Activated naive CD4-positive, alpha-beta T cell treated with anti-CD3 and anti-CD28 coated beads for 36 hours (primary cell): ENCODE measurements around the gene TAPBP. TPM values are rescaled to one million over a fixed set of nuclear protein-coding genes. Genes with fewer than 3 reads are reported as not detected.
"Not testable (repeated sequence)": the region's sequence is repeated elsewhere in the genome, so short reads cannot be mapped to it uniquely, and the experiment has no call there.

Experiments
- CTCF ChIA-PET: fragments of 350-600 bp; sonication (Branson Sonifier 250); formaldehyde crosslinking; loops from one replicate; lab custom pipeline; 2021; ENCODE audit warnings: antibody characterized with exemption; lab: Charles Lee
- DNase-seq: peaks from one replicate; pipeline ENCODE4 v3.0.0-alpha.2; 2020
- H3K27ac Mint-ChIP-seq: one replicate; pipeline ENCODE4 v1.8.0; 2021; ENCODE audit warnings: mild to moderate bottlenecking, mixed read lengths
- H3K27me3 Mint-ChIP-seq: one replicate; pipeline ENCODE4 v1.8.0; 2021; ENCODE audit warnings: low read depth, mixed read lengths
- H3K36me3 Mint-ChIP-seq: one replicate; pipeline ENCODE4 v1.8.0; 2021; ENCODE audit warnings: low read depth, mixed read lengths
- H3K4me1 Mint-ChIP-seq: one replicate; pipeline ENCODE4 v1.8.0; 2021; ENCODE audit warnings: low read depth, mixed read lengths
- H3K4me3 Mint-ChIP-seq: one replicate; pipeline ENCODE4 v1.8.0; 2021; ENCODE audit warnings: mild to moderate bottlenecking, moderate library complexity, mixed read lengths
- H3K9me3 Mint-ChIP-seq: one replicate; pipeline ENCODE4 v1.8.0; 2021; ENCODE audit warnings: mixed read lengths
- intact Hi-C: fragments of 100-400 bp; cut with micrococcal nuclease; formaldehyde crosslinking; loops from one replicate; pipeline ENCODE4 v1.15.1; 2023
- total RNA-seq, 2 experiments: library from RNA; stranded (reverse); gene quantifications; one replicate each; pipeline ENCODE4 v1.2.3, GENCODE V29; 2021

The TAPBP gene
- total RNA-seq, 2 experiments from 2014 or later = 184 TPM

DNA sequence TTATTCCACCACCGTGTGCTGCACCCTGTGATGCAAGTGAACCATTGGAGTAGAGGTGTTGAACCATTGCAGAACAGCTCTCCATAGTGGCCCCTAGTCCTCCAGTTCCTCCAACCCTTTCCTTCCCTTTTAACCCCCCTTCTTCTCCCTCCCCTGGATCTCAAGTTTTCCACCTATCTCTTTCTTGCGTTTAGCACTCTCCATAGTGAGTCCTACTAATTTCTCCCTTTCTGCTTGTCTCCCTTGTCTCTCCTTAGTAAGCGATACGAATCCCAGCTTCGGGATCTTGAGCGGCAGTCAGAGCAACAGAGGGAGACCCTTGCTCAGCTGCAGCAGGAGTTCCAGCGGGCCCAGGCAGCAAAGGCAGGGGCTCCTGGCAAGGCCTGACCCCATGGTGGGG lies 23.4 kb downstream of the TAPBP start:
- Mint-ChIP-seq H3K36me3 (peaks cover 16% of the 10 kb centered on the region), H3K27ac (peak overlapping the region; percentile 91), H3K4me3 (peak overlapping the region; percentile 99), H3K4me1 (peaks cover 40% of the 10 kb centered on the region), H3K9me3 (no peaks in the 10 kb centered on the region), H3K27me3 (no peaks in the 10 kb centered on the region)
- CTCF ChIA-PET = interaction anchor here (0.9 to 2.7 kb wide), 5 partner anchors 10 to 53 kb away, joined by 3 to 11 read pairs (median 3); partner anchors contain the start of gene B3GALT4
- DNase-seq = no peak
- intact Hi-C loops = no loop called here

DNA sequence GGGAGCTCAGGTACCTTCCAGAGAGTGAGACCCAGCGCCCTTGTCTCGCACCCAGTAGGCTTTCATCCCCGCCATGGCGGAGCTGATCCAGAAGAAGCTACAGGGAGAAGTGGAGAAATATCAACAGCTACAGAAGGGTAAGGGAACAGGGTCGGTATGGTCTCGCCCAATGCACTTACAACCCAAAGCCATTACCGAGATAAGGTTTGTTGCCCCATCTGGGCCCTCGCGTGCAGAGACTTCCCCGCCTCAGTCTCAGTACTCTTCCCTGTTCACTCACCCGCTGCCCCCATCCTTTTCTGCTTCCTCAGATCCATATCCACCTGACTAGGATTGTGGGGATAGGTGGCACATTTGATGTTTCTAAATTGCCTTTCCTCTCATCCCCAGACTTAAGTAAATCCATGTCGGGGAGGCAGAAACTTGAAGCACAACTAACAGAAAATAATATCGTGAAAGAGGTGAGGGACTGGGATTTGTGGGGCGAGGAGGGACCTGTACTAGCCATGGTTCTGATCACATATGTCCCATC lies 24.0 kb downstream of the TAPBP start:
- peak overlapping the region; percentile 99 for H3K4me3 Mint-ChIP-seq
- intact Hi-C loops = loop anchor here (1.0 to 2.0 kb wide), 5 partner anchors 8 to 499 kb away; partner anchors contain the start of genes LEMD2, RGL2 and VPS52
- CTCF ChIA-PET = interaction anchor here (0.9 to 2.7 kb wide), 6 partner anchors 11 to 54 kb away, joined by 3 to 11 read pairs (median 3); partner anchors contain the start of gene B3GALT4
- H3K27me3 Mint-ChIP-seq = no peaks in the 10 kb centered on the region
- H3K4me1 Mint-ChIP-seq = peaks cover 40% of the 10 kb centered on the region
- peaks cover 16% of the 10 kb centered on the region for H3K36me3 Mint-ChIP-seq
- peak overlapping the region; percentile 91 for H3K27ac Mint-ChIP-seq
- no peak for DNase-seq
- no peaks in the 10 kb centered on the region for H3K9me3 Mint-ChIP-seq

DNA sequence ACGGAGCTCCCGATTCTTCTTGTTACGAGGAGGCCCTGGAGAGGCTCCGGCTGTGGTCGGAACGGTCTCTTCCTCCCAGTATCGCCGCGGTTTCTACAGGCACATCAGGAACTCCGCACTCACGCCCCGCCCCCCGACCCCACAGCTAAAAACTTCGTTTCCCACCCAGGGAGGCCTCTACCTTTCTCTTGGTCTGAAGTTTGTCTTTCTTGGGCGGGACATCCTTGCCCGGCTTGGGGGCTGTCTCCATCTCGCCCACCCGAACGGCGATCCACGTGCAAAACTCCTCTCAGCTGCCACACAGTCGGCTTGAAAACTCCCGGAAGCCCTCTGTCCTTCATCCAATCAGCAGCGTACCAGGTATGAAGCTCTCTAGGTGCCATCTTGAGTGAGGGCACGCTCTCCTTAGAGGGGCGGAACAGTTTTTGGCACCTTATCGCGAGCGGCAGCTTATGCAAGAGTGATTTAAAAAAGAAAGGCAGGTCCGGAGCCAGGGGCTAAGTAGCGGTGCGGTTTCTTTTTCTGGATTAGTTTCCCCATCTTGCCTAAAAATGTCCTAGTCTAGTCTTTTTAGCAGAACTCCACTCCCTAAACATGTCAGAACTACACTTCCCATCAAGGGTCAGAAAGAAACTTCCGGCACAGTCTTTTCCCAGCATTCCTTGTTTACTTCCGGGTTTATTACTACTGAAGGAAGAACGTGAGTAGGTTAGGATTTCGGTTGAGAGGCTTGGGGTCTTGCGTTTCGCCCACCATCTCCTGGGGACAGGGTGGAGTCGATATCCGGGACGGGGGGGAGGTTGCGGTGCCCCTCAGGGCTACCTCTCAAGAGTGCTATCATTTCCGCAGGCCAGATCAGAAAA lies 24.7 kb downstream of the TAPBP start, which contains the start of the genes PFDN6 and WDR46:
Gene PFDN6 (plus strand): TSS at position 681 of the 863 bp plus-strand sequence. CDS start 256 bp downstream, outside the sequence.
Gene WDR46 (minus strand): TSS at position 319 of the 863 bp plus-strand sequence. CDS start 69 bp downstream, at position 250.
- H3K4me3 Mint-ChIP-seq = peak within 1 kb of the TSS; percentile 99
- CTCF ChIA-PET = interaction anchor here (0.8 to 2.0 kb wide), 8 partner anchors 10 to 165 kb away, joined by 3 to 7 read pairs (median 4); partner anchors contain the start of gene B3GALT4
- intact Hi-C loops = loop anchor here (1.0 to 2.0 kb wide), 5 partner anchors 9 to 500 kb away; partner anchors contain the start of genes LEMD2, RGL2 and VPS52
- no peaks in the 10 kb centered on the region for H3K9me3 Mint-ChIP-seq
- H3K36me3 Mint-ChIP-seq = peaks cover 18% of the 10 kb centered on the region
- peak within 1 kb of the TSS; percentile 91 for H3K27ac Mint-ChIP-seq
- DNase-seq = peak; percentile 85
- no peaks in the 10 kb centered on the region for H3K27me3 Mint-ChIP-seq
- peaks cover 43% of the 10 kb centered on the region for H3K4me1 Mint-ChIP-seq

DNA sequence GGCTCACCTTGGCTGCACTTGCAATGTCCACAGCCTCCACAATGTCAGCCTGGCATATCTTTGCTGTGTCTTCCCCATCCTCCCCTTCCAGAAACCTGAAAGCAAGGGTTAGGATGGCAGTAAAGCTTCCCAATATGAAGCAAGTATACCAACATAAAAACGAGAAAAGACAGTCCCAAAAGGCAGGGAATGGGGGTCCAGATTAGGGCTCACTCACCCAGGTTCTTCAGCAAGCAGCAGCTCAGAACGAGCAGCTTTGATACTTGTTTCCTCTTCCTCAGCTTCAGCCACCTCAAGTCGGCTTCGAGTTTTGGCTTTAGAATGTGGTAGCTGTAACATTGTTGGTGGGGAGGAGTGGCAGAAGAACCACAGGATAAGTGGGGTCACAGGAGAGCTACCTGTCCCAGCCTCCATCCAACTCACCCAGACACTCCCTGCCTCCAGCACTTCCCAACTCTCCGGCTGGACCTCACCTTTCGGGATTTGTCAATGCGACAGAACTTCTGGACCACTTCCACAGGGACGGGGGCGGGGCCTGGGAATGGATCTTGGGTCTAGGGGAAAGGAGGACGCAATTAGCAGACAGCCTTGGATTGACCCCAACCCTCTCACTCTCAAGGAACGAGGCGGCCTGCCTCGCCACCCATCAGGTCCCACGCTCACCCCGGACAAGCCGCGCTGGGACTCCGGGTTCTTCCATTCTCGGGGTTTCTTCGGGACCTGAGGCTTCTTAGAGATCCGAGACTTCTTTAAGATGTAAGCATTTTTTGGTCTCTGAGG lies 25.5 kb downstream of the TAPBP start:
- CTCF ChIA-PET = interaction anchor here (0.6 to 2.0 kb wide), 9 partner anchors 11 to 625 kb away, joined by 3 to 7 read pairs (median 4); partner anchors contain the start of gene B3GALT4
- Mint-ChIP-seq H3K9me3 (no peaks in the 10 kb centered on the region), H3K27me3 (no peaks in the 10 kb centered on the region), H3K4me3 (peak overlapping the region; percentile 99), H3K27ac (peak overlapping the region; percentile 91), H3K36me3 (peaks cover 20% of the 10 kb centered on the region), H3K4me1 (peaks cover 43% of the 10 kb centered on the region)
- intact Hi-C loops = loop anchor here (2.0 kb wide), 1 partner anchor 500 kb away; the partner anchor contains the start of gene LEMD2
- no peak for DNase-seq

DNA sequence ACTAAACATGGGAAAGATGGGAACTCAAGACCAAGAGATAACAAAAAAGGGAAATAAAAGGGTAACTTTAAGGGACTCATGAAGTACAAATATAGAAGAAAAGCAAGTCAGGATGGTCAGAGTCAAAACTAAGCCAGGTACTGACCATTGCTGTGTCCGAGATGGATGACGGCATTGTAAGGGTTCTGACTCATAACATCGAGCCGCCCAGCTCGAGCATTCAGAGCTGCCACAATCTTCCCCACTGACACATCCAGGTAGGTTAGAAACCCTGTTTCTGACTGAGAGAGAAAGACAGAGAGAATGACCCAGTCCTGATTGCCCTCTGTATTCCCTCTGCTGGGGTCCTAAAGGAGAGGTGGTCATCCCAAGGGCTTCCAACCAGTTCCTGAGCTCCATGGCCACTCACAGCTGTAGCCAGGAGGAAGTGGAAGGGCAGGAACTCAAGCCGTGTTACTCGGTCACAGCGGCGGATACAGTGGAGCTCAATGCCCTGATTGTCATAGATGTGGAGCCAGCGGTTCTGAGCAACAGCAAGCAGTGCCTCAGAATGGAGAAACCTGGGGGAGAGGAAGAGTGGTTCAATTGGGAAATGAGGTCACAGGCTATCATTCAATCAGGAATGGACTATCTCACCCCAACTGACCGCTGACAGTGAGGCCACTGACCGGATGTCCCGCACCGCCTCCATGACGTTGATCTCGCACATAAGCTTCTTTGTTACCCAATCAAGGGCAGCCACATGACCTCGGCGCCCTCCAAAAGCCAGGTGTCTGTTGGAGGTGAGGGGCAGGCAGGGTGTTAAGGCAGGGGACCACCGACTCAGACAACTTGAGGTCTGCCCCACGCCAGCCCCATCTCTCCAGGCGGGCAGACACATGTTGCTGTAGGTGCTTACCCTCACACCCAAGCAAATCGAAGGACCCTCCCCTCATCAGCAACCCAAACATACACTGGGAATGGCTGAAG lies 26.6 kb downstream of the TAPBP start:
- CTCF ChIA-PET = interaction anchor here (0.9 to 1.3 kb wide), 2 partner anchors 10 to 163 kb away, joined by 3 read pairs; partner anchors contain the start of gene B3GALT4
- no peaks in the 10 kb centered on the region for H3K9me3 Mint-ChIP-seq
- no peaks in the 10 kb centered on the region for H3K27me3 Mint-ChIP-seq
- intact Hi-C loops = no loop called here
- H3K27ac Mint-ChIP-seq = no peak overlapping the region
- DNase-seq = no peak
- H3K4me3 Mint-ChIP-seq = peak overlapping the region; percentile 99
- H3K4me1 Mint-ChIP-seq = peaks cover 43% of the 10 kb centered on the region
- peaks cover 20% of the 10 kb centered on the region for H3K36me3 Mint-ChIP-seq

DNA sequence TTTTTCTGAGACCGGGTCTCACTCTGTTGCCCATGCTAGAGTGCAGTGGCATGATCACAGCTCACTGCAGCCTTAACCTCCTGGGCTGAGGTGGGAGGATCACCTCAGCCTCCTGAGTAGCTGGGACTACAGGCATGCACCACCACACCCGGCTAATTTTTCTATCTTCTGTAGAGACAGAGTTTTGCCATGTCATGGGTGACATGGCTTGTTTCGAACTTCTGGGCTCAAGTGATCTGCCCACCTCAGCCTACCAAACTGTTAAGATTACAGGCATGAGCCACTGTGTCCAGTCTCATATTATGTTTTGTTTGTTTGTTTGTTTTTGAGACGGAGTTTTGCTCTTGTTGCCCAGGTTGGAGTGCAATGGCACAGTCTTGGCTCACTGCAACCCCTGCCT lies 28.7 kb downstream of the TAPBP start:
- H3K27ac Mint-ChIP-seq, intact Hi-C loops, H3K27me3 Mint-ChIP-seq, CTCF ChIA-PET, H3K9me3 Mint-ChIP-seq, DNase-seq, H3K4me3 Mint-ChIP-seq: not testable (repeated sequence)
- Mint-ChIP-seq H3K36me3 (peaks cover 15% of the 10 kb centered on the region), H3K4me1 (peaks cover 31% of the 10 kb centered on the region)

DNA sequence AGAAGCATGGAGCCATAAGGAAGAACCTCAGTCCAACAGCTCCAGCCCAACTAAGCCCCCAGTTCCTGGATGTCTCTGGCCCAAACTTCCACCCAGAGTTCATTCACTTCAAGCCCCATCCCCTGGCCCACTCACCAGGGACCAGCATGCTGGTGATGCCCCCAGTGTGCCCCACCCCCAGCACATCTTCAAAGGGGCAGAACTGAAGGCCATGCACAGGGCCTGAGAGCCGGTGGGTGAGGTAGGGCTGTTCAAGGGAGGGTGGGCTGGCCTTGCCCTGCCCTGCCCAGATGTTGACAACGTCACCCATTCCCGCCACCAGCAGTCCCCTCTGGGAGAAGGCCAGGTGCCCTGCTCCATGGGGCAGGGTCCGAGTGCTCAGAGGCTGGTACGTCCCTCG lies 33.3 kb downstream of the TAPBP start:
- Mint-ChIP-seq H3K36me3 (peaks cover 21% of the 10 kb centered on the region), H3K27me3 (no peaks in the 10 kb centered on the region), H3K27ac (peak overlapping the region; percentile 21), H3K4me1 (peaks cover 27% of the 10 kb centered on the region), H3K9me3 (no peaks in the 10 kb centered on the region), H3K4me3 (no peak overlapping the region)
- no peak for DNase-seq
- intact Hi-C loops = no loop called here
- CTCF ChIA-PET = no interaction called here

DNA sequence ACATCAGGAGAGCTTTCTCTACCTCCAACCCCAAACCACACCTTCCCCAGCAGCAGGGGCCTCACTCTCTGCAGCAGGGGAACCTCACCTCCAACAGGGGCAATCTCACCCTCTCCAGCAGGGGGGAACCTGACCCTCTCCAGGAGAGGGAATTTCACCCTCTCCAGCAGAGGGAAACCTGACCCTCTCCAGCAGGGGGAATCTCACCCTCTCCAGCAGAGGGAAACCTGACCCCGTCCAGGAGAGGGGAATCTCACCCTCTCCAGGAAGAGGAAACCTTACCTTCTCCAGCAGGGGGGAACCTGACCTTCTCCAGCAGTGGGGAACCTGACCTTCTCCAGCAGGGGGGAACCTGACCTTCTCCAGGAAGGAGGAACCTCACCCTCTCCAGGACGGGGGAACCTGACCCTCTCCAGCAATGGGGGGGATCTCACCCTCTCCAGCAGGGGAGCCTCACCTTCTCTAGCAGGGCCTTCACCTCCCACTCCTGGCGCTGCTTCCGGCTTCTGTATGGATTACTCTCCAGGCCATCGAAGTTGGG lies 33.8 kb downstream of the TAPBP start:
- peaks cover 26% of the 10 kb centered on the region for H3K36me3 Mint-ChIP-seq
- no peaks in the 10 kb centered on the region for H3K9me3 Mint-ChIP-seq
- intact Hi-C loops = loop anchor here (1.0 to 10.0 kb wide), 2 partner anchors 9 to 295 kb away; partner anchors contain the start of genes PFDN6 and WDR46
- no peaks in the 10 kb centered on the region for H3K27me3 Mint-ChIP-seq
- no peak overlapping the region for H3K27ac Mint-ChIP-seq
- CTCF ChIA-PET = interaction anchor here (0.8 kb wide), 1 partner anchor 11 kb away, joined by 3 read pairs; no protein-coding TSS in a partner anchor
- no peak overlapping the region for H3K4me3 Mint-ChIP-seq
- H3K4me1 Mint-ChIP-seq = peaks cover 32% of the 10 kb centered on the region
- no peak for DNase-seq

DNA sequence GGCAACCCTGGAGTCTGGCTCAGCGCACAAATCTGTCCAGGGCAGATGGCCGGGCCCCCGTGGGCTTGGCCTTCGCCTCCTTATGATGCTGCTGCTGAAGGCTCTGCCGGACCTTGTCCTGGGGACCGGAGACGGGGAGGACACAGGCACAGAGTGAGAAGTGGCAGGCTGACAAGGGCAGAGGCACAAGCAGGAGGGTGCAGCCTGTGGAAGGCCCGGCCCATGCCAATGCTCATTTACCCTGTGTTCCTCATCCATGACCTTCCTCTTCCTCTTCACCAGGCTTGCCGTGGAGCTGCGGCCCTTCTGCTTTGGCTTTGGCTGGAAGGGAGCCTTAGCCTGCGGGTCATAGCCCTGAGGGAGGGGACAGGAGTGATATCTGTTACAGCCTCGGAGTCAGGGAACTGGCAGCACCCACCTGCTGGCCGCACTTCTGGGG lies 34.6 kb downstream of the TAPBP start:
- Mint-ChIP-seq H3K27ac (no peak overlapping the region), H3K27me3 (no peaks in the 10 kb centered on the region), H3K9me3 (no peaks in the 10 kb centered on the region), H3K4me3 (no peak overlapping the region), H3K4me1 (peaks cover 37% of the 10 kb centered on the region), H3K36me3 (peaks cover 33% of the 10 kb centered on the region)
- intact Hi-C loops = loop anchor here (1.0 to 10.0 kb wide), 2 partner anchors 10 to 296 kb away; partner anchors contain the start of genes PFDN6 and WDR46
- no peak for DNase-seq
- CTCF ChIA-PET = interaction anchor here (0.8 kb wide), 1 partner anchor 12 kb away, joined by 3 read pairs; no protein-coding TSS in a partner anchor

DNA sequence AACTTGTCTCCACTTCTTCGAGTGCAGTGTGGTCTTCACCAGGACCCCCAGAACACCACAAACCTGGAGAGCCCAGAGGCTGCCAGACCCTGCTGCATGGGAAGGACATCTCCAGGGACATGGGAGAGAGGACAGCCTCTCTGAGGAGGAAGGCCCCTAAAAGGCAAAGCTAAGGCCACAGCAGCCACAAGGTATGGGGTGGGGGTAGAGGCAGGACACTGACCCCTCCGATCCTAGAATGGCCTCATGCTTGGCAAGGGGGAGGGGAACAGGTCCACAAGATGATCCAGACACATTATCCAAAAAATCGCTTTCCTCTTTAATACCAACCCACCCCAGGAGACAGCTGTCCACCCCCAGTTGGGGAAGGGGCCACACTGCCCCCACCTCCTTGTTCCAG lies 35.1 kb downstream of the TAPBP start:
- no peak overlapping the region for H3K27ac Mint-ChIP-seq
- intact Hi-C loops = loop anchor here (1.0 to 10.0 kb wide), 2 partner anchors 10 to 296 kb away; partner anchors contain the start of genes PFDN6 and WDR46
- DNase-seq = no peak
- no peaks in the 10 kb centered on the region for H3K9me3 Mint-ChIP-seq
- CTCF ChIA-PET = interaction anchor here (1.6 to 3.0 kb wide), 2 partner anchors 30 to 66 kb away, joined by 3 to 21 read pairs; no protein-coding TSS in a partner anchor
- no peaks in the 10 kb centered on the region for H3K27me3 Mint-ChIP-seq
- H3K4me3 Mint-ChIP-seq = no peak overlapping the region
- H3K36me3 Mint-ChIP-seq = peaks cover 35% of the 10 kb centered on the region
- H3K4me1 Mint-ChIP-seq = peaks cover 38% of the 10 kb centered on the region
